Esophagus squamous epithelium (tissue), 4 donors: ENCODE data around the gene RASAL2.

Source experiments
- CTCF ChIP-seq, 6 experiments: fragments of 450-650 bp in 4 of 6; fragments of 200-600 bp in 2 of 6; sonication (generic) in 2 of 6; IDR thresholded peaks; one replicate each; pipeline ENCODE4 v1.5.1; 2016 to 2019; ENCODE audit warnings: antibody characterized with exemption in 6 of 6, mild to moderate bottlenecking in 4 of 6, moderate library complexity in 4 of 6
- POLR2A ChIP-seq, 4 donors: fragments of 450-650 bp; IDR thresholded peaks; one replicate each; pipeline ENCODE4 v1.6.1; 2017; ENCODE audit warnings: antibody characterized with exemption in 4 of 4, mild to moderate bottlenecking in 4 of 4, moderate library complexity in 3 of 4

DNA sequence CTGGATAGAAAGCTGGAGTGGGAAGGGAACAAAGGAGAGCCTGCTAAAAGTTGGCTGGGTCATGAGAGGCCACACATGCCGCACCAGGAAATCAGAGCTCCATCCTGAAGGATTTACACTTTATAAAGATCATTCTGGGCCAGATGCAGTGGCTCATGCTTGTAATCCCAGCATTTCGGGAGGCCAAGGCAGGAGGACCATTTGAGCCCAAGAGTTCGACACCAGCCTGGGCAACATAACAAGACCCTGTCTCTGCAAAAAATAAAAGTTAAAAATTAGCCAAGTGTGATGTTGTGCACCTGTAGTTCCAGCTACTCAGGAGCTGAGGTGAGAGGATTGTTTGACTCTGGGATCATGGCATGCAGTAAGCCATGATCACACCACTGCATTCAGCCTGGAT, 28.7 kb upstream of the RASAL2 start:
- TF ChIP-seq CTCF (IDR thresholded peaks at IDR 0.05) = no peak
- TF ChIP-seq POLR2A (IDR thresholded peaks at IDR 0.05) = no peak
